Natural killer cell (primary cell): ENCODE results near the gene UNC5B. TPM values are rescaled to one million over a fixed set of nuclear protein-coding genes. Genes with fewer than 3 reads are reported as not detected.

Source experiments
- ATAC-seq, 3 donors: fragments of 150-1000 bp in 2 of 3; fragments of 200-7000 bp in 1 of 3; cut with Tn5 transposase; 1 replicate in 1 of 3; 2 replicates in 2 of 3; pipeline ENCODE4 v1.10.0; 2021; ENCODE audit warnings: mild to moderate bottlenecking in 2 of 3, moderate library complexity in 2 of 3
- DNase-seq, 2 donors: peaks; one replicate each; pipeline versions ENCODE4 v3.0.0 to v3.0.0-alpha.2; 2013 to 2021; ENCODE audit warnings: mixed read lengths in 1 of 2
- H3K27ac ChIP-seq: one replicate; pipeline ENCODE4 v1.5.1; 2013; ENCODE audit warnings: mild to moderate bottlenecking, low read length
- H3K27me3 ChIP-seq: one replicate; pipeline ENCODE4 v1.6.1; 2013; ENCODE audit warnings: low read length; ENCODE audit not compliant: control insufficient read depth, insufficient read depth
- H3K36me3 ChIP-seq: one replicate; pipeline ENCODE4 v1.6.1; 2013; ENCODE audit warnings: low read length; ENCODE audit not compliant: control insufficient read depth, insufficient read depth
- H3K4me1 ChIP-seq: one replicate; pipeline ENCODE4 v1.6.1; 2013; ENCODE audit warnings: low read length; ENCODE audit not compliant: control insufficient read depth, insufficient read depth
- H3K4me3 ChIP-seq: one replicate; pipeline ENCODE4 v1.5.1; 2013; ENCODE audit warnings: low read length
- H3K9me3 ChIP-seq: one replicate; pipeline ENCODE4 v1.6.1; 2013; ENCODE audit warnings: low read length; ENCODE audit not compliant: control insufficient read depth, insufficient read depth
- H3K27ac Mint-ChIP-seq, 2 donors: one replicate each; pipeline ENCODE4 v1.8.0; 2022; ENCODE audit warnings: mild to moderate bottlenecking in 2 of 2, mixed read lengths in 2 of 2, moderate library complexity in 1 of 2
- H3K27me3 Mint-ChIP-seq, 2 donors: one replicate each; pipeline ENCODE4 v1.8.0; 2022; ENCODE audit warnings: low read depth in 2 of 2, mixed read lengths in 2 of 2
- H3K36me3 Mint-ChIP-seq: one replicate; pipeline ENCODE4 v1.8.0; 2022; ENCODE audit warnings: mixed read lengths
- H3K4me1 Mint-ChIP-seq, 2 donors: one replicate each; pipeline ENCODE4 v1.8.0; 2022; ENCODE audit warnings: mixed read lengths in 2 of 2
- H3K4me3 Mint-ChIP-seq: one replicate; pipeline ENCODE4 v1.8.0; 2022; ENCODE audit warnings: mild to moderate bottlenecking, moderate library complexity, mixed read lengths
- H3K9me3 Mint-ChIP-seq, 2 donors: one replicate each; pipeline ENCODE4 v1.8.0; 2022; ENCODE audit warnings: mixed read lengths in 2 of 2
- CTCF ChIP-seq: fragments of 200-600 bp; IDR thresholded peaks from one replicate; pipeline ENCODE4 v1.8.0; 2022; ENCODE audit warnings: antibody characterized with exemption
- WGBS: methylation state at CpG from one replicate; pipeline ENCODE4 v1.1.7; 2013; ENCODE audit warnings: missing lambda C conversion rate; ENCODE audit not compliant: insufficient coverage; 5-methylcytosine and 5-hydroxymethylcytosine counted together
- intact Hi-C: fragments of 100-400 bp; cut with micrococcal nuclease; formaldehyde crosslinking; loops from one replicate; pipeline ENCODE4 v1.14.2; 2022
- total RNA-seq, 4 donors: library from RNA; stranded (reverse); fragments of 120-200 nt in 1 of 4; gene quantifications; one replicate each; pipeline versions ENCODE4 v1.2.3 to v1.2.4, GENCODE V29; 2013 to 2022

Gene UNC5B
- total RNA-seq, 3 donors from 2014 or later (not counting 1 experiment from before 2014, with no cell fraction given), result 0.09 to 0.65 (median 0.09) TPM

- H3K27me3 Mint-ChIP-seq, result peaks cover 19 to 52% of the 10 kb centered on the region in 2 donors
- peaks cover 7 to 9% of the 10 kb centered on the region in 2 donors for H3K9me3 Mint-ChIP-seq
- H3K27ac Mint-ChIP-seq, result no peak overlapping the region
- H3K4me1 ChIP-seq, result no peaks in the 10 kb centered on the region
- WGBS, result 89% methylated on average over 1 of the region's 1 CpG
- H3K36me3 ChIP-seq, result no peaks in the 10 kb centered on the region
- H3K9me3 ChIP-seq, result no peaks in the 10 kb centered on the region
- H3K4me3 Mint-ChIP-seq, result no peak overlapping the region
- no peaks in the 10 kb centered on the region for H3K27me3 ChIP-seq
- H3K4me1 Mint-ChIP-seq, result no peaks in the 10 kb centered on the region
- DNase-seq (no peak), ATAC-seq (no peak)
- intact Hi-C loops, result no loop called here
- H3K4me3 ChIP-seq, result no peak overlapping the region
- no peak for TF ChIP-seq CTCF
- H3K36me3 Mint-ChIP-seq, result peaks cover 13% of the 10 kb centered on the region
- H3K27ac ChIP-seq, result no peak overlapping the region
Measured at GRCh38 chr10:71201849-71202248, 10.5 kb upstream of the UNC5B start.

GRCh38 chr10:71202314-71202713 lies 10.1 kb upstream of the UNC5B start:
- Mint-ChIP-seq H3K27me3 (peaks cover 22 to 54% of the 10 kb centered on the region in 2 donors), H3K27ac (no peak overlapping the region)
- ATAC-seq, result no peak

GRCh38 chr10:71203124-71203523 lies 9.2 kb upstream of the UNC5B start:
- no peak for ATAC-seq
- TF ChIP-seq CTCF, result no peak
- peaks cover 2 to 5% of the 10 kb centered on the region in 2 donors for H3K9me3 Mint-ChIP-seq
- Histone ChIP-seq H3K4me1 (no peaks in the 10 kb centered on the region), H3K27me3 (no peaks in the 10 kb centered on the region), H3K27ac (no peak overlapping the region), H3K36me3 (no peaks in the 10 kb centered on the region), H3K9me3 (no peaks in the 10 kb centered on the region), H3K4me3 (no peak overlapping the region)
- 89% methylated on average over 1 of the region's 1 CpG for WGBS
- H3K36me3 Mint-ChIP-seq, result peaks cover 7% of the 10 kb centered on the region
- no peaks in the 10 kb centered on the region for H3K4me1 Mint-ChIP-seq
- DNase-seq, result no peak
- peaks cover 24 to 54% of the 10 kb centered on the region in 2 donors for H3K27me3 Mint-ChIP-seq
- H3K4me3 Mint-ChIP-seq, result no peak overlapping the region
- no peak overlapping the region for H3K27ac Mint-ChIP-seq
- intact Hi-C loops, result no loop called here

More at GRCh38 chr10:71202314-71202713, 10.1 kb upstream of the UNC5B start:
- H3K36me3 Mint-ChIP-seq, result peaks cover 13% of the 10 kb centered on the region
- H3K4me3 ChIP-seq, result no peak overlapping the region
- intact Hi-C loops, result no loop called here
- H3K4me1 ChIP-seq, result no peaks in the 10 kb centered on the region
- H3K36me3 ChIP-seq, result no peaks in the 10 kb centered on the region
- no peaks in the 10 kb centered on the region for H3K27me3 ChIP-seq
- DNase-seq, result no peak
- H3K27ac ChIP-seq, result no peak overlapping the region
- TF ChIP-seq CTCF, result no peak
- WGBS, result 83% methylated on average over 1 of the region's 1 CpG
- H3K9me3 ChIP-seq, result no peaks in the 10 kb centered on the region
- H3K4me3 Mint-ChIP-seq, result no peak overlapping the region
- peaks cover 7 to 9% of the 10 kb centered on the region in 2 donors for H3K9me3 Mint-ChIP-seq
- H3K4me1 Mint-ChIP-seq, result no peaks in the 10 kb centered on the region

- no peak for ATAC-seq
- Histone ChIP-seq H3K4me1 (no peaks in the 10 kb centered on the region), H3K27me3 (no peaks in the 10 kb centered on the region), H3K9me3 (no peaks in the 10 kb centered on the region), H3K36me3 (no peaks in the 10 kb centered on the region), H3K4me3 (no peak overlapping the region), H3K27ac (no peak overlapping the region)
- H3K4me1 Mint-ChIP-seq, result no peaks in the 10 kb centered on the region
- intact Hi-C loops, result no loop called here
- WGBS, result 84% methylated on average over 5 of the region's 5 CpGs
- H3K36me3 Mint-ChIP-seq, result peaks cover 2% of the 10 kb centered on the region
- no peaks in the 10 kb centered on the region for H3K9me3 Mint-ChIP-seq
- no peak overlapping the region for H3K27ac Mint-ChIP-seq
- TF ChIP-seq CTCF, result no peak
- no peak for DNase-seq
- H3K4me3 Mint-ChIP-seq, result no peak overlapping the region
- peaks cover 24 to 52% of the 10 kb centered on the region in 2 donors for H3K27me3 Mint-ChIP-seq
Measured at GRCh38 chr10:71203716-71204115, 8.7 kb upstream of the UNC5B start.
